ENCODE measurements around the gene RPRD2. TPM values are rescaled to one million over a fixed set of nuclear protein-coding genes. Genes with fewer than 3 reads are reported as not detected.
A peak's percentile ranks its signal among the peaks of the same experiment; 100 is the strongest.

RPRD2 gene
- total RNA-seq, 1 donor from 2014 or later, result 17.2 TPM

DNA sequence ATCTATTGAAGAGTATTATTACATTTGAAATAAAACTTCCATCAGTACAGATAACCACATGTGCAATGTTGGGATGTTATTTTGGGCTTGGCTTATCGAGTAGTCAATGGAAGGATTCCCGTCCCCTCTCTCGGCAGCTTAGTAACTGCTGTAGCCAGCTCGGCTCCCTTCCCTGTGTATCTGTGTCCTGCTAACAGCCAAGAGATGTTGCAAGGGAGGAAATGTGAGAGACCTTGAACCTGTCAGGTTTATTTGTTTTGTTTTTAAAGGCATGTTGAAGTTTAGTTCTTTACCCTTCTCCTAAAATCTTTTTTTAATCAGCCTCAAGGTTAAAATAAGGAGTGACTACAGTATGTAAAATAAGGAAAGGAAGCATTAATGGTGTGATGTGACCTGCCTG lies 109.7 kb downstream of the RPRD2 start:
- DNase-seq, result no peak

DNA sequence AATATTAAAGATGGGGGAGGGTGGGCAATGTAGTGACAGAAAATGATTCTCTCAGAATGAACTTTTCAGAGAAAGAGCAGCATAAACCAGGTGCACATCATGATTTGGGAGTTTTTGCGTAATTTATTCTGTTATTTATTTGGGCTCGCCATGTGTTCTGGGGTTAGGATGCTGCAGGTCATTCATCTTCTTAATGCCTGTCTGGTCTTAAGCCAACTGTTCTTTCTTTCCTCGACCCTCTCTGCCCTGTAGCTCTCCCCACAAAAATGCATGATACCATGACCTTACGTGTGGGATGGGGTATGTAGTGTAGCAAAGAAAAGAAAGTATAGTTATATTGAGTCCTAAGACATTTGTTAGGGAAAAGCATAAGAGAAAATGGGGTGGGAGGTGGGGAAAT lies 110.9 kb downstream of the RPRD2 start:
- no peak for DNase-seq

GRCh38 chr1:150476754-150477153 lies 112.8 kb downstream of the RPRD2 start:
- DNase-seq, result no peak

DNA sequence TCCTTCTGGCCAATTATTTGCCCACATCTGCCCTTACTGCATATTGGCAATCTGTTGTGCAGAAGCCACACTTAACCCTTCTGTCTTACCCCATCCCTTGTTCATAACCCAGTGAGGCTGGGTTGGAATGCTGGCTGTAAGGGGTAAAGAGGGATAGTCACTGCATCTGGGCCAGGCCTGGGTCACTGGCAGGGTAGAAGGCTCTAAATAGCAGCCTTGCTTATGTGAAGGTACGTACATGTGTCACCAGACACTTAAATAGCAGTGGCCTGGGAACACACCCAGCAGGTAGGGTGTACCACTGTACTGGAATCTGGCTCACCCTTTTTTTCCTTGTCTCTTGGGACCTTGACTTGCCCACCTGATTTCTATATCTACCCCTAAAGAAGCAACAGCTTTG lies 113.4 kb downstream of the RPRD2 start:
- no peak for DNase-seq

DNA sequence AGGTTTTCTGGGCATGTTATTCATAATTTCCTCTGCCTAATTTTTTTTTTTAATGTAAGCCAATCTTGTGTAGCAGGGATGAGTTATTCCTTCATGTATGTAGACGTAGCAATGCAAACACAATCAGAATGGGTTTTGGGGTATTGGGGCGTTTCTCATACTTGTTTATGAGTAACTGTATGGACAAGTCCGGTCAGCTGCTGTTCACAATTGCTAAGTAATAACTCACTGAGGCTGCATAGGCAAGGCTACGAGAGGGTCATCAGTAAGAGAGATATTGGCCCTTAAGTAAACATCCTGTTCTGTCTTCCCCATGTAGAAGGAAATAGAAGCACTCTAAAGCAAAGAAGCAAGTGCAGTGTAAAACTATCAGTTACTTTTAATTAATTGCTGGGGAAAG lies 113.8 kb downstream of the RPRD2 start:
- DNase-seq, result no peak

- DNase-seq, result no peak
Measured at GRCh38 chr1:150479370-150479769, 115.4 kb downstream of the RPRD2 start.

DNA sequence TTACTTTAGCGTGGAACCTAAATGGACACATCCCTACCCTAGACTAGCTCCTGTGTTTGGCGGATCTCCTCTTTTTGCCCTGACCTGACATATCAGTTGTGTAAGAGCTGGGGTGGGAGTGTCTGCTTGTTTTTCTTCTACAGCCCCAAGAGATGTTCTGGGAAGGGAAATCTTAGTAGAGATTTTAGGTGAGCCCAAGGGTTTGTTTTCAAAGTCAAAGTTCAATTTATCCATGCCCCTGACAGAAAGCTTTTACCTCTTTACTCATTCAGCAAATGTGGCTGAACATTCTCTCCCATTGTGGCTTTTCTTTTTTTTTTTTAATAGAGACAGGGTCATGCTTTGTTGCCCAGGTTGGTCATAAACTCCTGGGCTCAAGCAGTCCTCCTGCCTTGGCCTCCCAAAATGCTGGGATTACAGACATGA lies 116.0 kb downstream of the RPRD2 start:
- no peak for DNase-seq

DNA sequence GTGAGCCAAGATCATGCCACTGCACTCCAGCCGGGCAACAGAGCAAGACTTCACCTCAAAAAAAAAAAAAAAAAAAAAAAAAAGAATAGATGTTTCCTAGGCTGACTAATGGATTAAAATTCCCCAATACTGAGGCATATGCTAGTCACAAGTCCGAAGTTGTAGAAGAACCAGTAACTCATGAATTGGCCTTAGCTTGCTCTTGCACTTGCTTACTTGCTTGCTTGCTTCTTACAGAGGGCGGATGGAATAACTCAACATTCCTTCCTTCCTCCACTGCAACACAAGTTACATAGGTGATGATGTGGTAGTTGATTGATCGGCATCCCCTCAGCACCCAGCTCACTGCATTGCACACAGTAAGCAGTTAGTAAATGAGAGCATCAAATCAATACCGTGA lies 120.5 kb downstream of the RPRD2 start:
- no peak for DNase-seq

GRCh38 chr1:150484861-150485260 lies 120.9 kb downstream of the RPRD2 start:
- no peak for DNase-seq

DNA sequence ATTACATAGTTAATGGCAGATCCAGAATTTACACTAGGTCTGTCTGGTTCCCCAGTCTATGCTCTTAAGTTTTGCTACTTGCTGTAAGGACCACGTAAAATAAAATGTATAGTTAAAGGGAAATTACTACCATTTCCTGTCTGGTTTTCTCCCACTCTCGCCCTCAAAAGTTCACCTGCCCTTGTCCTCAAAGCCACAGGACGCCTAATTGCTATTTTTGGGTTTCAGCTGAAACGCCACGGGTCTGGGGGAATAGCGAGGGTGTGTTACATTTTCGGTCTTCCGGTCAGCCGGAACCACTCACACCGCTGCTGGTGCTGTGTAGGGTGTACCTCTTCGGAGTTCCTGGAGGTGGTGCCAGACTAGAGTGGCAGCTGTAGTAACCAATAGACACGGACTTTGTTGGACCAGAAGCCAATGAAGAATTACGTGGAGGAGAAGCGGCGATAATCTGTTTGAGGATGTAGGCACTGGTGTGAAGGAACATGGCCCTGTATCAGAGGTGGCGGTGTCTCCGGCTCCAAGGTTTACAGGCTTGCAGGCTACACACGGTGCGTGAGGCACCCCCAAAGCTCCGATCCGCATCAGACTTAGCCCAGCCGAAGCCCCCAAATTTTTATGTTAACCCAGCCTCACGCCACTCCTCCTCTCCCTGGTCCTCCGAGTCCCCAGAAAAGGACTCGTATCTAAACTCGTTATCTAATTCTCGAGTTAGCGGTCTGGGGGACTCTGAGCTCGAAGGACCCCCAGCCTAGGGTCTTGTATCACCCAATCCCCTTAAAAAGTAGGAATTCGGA lies 123.2 kb downstream of the RPRD2 start, which contains the start of gene TARS2:
TSS of gene TARS2 (plus strand) at position 454 of the 797 bp plus-strand sequence. CDS start at position 486, 32 bp downstream.
- DNase-seq, result peak; percentile 94

DNA sequence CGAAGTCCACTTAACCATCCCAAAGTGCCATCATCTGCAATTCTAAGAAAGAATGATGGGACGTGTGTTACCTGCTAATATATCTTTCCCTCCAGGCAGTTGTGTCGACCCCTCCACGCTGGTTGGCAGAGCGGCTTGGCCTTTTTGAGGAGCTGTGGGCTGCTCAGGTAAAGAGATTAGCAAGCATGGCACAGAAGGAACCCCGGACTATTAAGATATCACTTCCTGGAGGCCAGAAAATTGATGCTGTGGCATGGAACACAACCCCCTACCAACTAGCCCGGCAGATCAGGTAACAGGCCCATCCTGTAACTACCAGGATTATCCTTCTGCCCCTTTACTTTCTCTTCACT lies 123.8 kb downstream of the RPRD2 start:
- DNase-seq, result no peak

- no peak for DNase-seq
Measured at GRCh38 chr1:150493175-150493574, 129.2 kb downstream of the RPRD2 start.

DNA sequence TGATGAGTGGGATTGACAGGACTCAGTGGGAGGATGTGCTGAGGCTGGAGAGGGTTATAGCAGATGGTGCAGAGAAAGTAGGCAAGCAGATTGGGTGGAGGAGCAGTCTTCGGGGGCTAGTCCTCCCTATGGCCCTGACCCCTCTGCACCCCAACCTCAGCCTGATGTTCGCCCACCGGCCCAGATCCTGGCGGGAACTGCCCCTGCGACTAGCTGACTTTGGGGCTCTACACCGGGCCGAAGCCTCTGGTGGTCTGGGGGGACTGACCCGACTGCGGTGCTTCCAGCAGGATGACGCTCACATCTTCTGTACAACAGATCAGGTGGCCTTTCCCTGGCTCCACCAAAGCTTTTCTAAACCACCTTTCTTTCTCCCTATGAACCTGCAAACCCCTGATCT lies 134.4 kb downstream of the RPRD2 start:
- no peak for DNase-seq

GRCh38 chr1:150505431-150505830 lies 141.5 kb downstream of the RPRD2 start:
- DNase-seq, result no peak

DNA sequence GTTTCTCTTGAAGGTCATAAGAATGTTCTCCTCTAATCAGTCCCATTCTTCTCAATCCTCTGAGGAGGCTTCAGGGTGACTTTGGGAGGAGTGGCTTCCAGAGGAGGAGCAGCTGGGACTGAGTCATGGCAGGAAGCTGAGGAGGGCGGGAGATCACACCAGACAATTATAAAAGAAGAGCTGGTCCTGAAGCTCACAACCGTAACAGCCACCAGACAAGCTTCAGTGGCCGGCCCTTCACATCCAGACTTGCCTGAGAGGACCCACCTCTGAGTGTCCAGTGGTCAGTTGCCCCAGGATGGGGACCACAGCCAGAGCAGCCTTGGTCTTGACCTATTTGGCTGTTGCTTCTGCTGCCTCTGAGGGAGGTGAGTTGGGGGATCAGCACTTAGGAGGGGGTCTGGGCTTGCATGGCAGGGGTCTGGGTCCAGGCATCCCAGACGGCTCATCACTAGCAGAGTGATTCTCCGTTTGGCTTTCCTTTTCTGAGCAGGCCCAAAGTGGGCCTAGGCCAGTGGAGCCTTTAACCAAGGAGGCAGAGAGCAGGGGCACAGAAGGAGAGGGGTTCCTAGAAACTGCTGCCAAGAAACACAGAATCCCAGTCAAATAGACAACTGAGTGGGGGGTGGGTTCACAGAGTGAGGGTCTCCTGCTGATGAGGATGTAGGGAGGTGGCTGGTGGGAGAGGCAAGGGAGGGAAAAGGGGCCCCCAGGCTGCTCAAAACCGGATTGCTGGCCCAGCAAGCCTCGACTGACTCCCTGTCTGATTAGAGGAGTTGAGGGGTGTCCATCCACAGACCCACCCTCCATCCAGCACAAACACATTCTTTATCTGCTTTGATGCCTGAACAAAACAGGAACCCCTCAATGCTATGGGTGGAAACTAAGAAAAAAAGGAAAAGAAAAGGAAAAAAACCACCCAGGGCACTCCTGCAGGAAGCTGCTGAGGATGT lies 144.2 kb downstream of the RPRD2 start, which contains the start of gene ECM1:
TSS of gene ECM1 (plus strand) at position 198 of the 953 bp plus-strand sequence. CDS start at position 299, 101 bp downstream.
- peak; percentile 19 for DNase-seq

- DNase-seq, result no peak
Measured at GRCh38 chr1:150508982-150509381, 145.0 kb downstream of the RPRD2 start.

GRCh38 chr1:150511551-150511950 lies 147.6 kb downstream of the RPRD2 start:
- DNase-seq, result no peak

GRCh38 chr1:150511985-150512660 lies 148.2 kb downstream of the RPRD2 start:
- no peak for DNase-seq

DNA sequence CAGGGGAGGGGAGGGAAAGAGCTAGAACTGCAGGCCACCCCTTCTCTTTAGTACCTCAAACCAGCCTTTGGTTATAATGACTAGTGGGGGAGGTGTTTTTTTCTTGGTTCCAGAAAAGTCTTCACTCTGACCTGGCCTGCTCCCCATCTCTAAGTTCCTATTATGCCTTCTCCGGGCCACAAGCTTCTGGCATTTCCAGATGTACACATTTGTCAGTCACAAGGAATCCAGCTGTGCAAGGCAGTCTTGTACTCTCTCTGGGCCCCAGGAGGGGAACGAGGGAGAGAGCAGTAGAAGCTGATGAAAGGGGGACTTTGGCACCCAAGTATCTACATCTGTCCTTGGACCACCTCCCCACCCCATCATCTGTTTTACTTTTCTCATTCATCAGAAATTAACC lies 148.9 kb downstream of the RPRD2 start:
- DNase-seq, result no peak

- no peak for DNase-seq
Measured at GRCh38 chr1:150513351-150513791, 149.4 kb downstream of the RPRD2 start.

DNA sequence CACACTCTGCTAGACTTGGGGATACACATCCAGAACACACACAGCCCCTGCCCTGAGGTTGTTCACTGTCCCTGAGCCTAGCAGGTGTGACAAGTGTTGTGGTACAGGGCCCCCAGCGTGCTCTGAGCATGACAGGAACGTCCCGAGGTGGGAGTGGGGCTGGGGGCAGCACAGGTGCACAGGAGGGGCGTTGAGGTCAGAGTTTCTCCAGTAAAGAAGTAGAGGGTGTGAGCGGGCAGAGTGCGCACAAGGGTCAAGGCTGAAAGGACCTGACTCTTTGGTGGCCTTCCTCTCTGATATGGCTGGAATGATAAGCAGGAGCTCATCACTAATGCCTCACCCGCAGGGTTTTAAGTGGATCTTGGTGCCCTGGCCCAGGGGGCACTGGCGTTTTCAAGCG lies 150.3 kb downstream of the RPRD2 start:
- DNase-seq, result no peak

GRCh38 chr1:150514913-150515327 lies 151.0 kb downstream of the RPRD2 start:
- DNase-seq, result no peak
